Activated effector memory CD4-positive, alpha-beta T cell treated with Interleukin-2 at 50 U/mL for 16 hours (primary cell): ENCODE results near the gene SIM1.

ENCODE experiments used
- DNase-seq: peaks from one replicate; pipeline ENCODE4 v3.0.0-alpha.2; 2020

The SIM1 gene

DNA sequence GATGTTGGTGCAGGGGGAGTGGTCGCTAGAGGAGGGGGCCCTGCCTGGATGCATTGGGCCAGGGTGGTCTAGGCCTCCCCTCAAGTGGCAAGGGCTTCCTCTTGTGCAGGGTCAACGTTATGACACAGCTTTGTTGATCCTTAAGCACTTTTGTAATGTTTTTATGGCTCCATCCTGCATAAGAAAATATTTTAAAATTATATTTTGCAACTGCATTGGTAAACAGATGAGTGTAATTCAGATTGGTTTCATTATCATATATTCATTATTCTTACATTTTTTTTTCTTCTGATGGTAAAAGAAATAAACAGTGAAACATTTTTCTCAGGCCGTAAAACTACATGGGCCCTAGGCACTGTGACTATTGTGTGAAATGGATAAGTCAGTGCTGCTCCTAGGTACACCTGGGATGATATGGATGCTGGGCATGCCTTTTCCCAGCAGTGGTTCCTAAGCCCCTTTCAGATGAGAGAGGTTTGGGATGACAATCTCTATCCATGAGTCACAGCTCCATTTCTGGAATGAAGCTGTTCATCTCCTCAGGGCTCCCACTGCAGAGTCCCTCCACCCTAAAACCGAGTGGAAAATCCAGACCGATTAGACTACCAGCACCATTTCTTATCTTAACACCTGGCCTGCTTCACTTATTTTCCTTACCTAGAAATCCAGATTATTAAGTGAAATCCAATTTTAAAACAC lies 5.8 kb upstream of the SIM1 start:
- DNase-seq = no peak

DNA sequence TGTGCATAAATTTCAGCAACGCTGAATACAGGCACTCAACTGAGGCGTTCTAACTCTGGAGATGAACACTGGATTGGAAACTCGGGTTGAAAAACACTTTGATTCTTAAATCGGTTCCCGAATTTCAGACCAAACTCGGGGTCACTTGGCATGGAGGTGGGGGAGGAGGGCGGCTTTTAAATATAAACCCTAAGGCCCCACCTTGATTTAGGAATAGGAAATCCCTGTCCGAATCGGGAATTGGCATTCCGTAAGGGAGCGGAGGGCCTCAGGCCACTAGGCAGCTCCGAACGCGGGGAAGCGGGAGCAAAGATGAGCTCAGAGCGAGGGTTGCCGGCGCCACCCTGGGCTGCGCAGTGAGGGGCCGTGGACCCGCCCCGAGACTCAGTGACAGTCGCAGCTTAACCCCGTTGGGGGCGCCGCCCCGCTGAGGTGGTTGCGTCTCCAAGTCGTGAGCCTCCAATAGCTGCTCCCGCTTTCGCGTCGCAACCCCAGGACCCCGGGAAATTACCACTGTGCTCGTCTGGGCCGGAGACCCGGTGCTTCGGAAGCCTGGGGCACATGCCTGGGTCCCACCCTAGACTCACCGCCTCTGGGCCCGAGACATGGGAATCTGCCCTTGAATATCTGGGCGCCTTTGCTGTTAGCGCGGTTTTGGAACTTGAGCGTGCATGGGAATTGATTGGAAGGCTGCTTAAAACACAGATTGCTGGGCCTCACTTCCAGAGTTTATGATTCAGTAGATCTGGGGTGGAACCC lies 4.6 kb upstream of the SIM1 start:
- DNase-seq = no peak

GRCh38 chr6:100468016-100468622 lies 3.4 kb upstream of the SIM1 start:
- no peak for DNase-seq

- no peak for DNase-seq
These were observed 2.7 kb upstream of the SIM1 start for GRCh38 chr6:100467129-100468015.

GRCh38 chr6:100466410-100467128 lies 1.8 kb upstream of the SIM1 start:
- no peak for DNase-seq

DNA sequence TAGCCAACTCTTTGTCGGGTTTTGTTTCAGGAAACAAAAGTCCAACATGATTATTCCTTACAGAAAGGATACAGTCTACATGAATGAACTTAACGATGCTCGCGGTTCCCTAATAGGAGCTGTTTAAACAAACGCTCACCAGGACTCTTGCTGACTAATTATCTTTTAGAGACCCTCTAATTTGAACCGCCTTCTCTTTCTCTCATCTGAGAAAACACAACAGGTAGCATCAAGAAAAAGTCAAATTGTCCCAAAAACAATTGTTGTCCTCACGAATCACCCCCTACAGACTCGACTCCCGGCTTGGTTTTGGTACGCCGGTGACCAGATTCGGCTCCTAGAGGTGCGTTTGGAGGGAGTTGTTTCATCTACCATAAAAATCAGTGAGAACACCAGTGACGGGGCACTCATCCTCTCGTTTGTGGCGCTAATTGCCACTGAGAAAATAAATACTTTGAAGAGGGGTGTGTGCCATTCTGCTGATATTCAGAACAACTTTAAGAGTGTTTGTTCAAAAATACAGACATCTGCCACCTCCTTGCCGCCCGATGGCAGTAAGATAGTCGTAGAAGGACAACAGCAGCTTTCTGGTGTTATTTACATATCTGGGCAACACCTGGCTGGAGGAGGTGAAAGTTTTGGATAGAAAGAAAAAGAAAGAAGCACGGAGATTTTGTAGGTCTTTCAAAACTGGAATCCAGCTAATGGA lies 1.1 kb upstream of the SIM1 start:
- no peak for DNase-seq

DNA sequence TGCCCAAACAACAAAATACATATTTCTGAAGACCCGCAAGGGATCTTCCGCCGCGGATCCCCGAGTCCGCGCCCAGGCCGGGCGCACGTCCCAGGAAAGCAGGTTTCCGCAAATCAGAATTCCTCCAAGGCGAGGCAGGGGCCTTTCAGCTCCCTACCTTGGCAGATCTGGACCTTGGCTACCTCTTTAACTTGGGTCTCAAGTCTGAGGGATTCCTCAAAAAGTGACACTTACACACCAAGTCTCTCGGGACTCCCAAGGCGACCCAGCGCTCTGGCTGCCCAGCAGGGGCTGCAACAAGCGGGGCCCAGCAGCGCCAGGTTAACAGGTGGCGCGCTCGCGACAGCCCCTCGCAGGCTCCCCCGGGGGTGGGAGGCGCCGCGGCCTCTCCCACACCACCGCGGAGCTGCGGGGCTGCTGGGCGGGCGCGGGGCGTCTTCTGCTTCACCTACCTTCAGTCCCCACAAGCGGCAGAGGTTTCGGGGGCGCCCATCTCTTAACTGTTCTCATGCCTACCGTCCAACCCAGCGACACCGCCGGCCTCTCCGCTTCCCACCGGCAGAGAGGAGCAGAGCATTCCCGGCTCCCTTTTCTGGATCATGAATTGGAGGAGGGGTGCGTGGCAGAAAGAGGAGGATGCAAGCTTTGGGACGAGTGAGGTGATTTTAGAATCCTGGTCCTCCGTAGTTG lies 414 bp downstream of the SIM1 start:
- no peak for DNase-seq

DNA sequence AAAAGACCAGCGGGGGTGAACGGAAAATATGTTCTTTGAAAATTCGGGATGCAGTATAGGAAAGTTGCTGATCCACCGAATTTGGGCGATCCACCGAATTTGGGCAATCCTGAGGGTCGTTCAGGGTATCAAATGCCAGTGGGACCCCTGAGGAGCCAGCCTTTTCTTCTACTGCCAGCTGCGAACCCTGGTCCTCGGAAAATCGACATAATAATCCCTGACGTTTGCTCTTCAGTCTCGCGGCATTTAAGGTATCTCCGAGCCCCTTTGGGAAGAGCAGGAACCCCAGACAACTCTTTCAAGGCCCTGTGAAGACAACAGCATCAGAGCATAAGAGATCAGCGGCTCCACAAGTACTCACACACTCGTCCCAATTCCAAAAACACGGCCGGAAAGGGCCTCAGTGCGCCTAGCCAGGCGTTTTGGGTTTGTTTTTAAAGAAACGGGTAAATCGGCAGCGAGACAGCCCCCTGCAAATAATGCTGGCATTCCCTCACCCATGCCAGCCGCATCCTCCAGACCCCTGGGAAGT lies 1.0 kb downstream of the SIM1 start:
- no peak for DNase-seq

GRCh38 chr6:100462706-100463629 lies 1.8 kb downstream of the SIM1 start:
- DNase-seq = no peak

GRCh38 chr6:100461917-100462705 lies 2.6 kb downstream of the SIM1 start:
- DNase-seq = no peak

DNA sequence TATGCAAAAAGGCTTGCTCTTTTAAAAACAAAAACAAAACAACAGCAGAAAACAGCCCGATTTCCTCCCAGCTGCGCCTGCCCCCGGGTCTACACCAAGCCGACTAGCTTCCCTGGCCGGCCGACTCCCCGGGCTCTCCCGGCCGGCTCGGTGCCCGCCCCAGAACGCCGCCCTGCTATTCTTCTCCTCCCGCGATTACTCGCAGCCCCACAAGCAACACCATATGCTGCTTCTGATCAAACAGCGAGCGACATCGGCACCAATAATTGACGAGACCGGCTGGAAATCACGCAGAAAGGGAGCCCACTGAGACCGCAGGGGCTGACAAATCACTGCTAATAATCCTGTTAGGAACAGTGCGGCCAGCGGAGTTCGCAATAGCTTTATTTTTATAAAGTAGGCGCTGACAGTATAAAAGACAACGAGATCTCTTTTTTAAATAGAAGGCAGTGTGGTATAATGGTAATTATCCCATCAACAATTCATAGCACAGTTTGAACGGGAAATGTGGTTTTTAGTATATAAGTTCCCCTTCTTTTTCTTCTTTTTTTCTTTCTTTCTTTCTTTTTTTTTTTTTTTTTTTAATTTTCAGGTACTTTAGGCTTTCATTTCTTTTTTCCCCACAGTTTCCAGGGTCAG lies 3.3 kb downstream of the SIM1 start:
- DNase-seq = no peak

GRCh38 chr6:100460650-100461204 lies 4.0 kb downstream of the SIM1 start:
- no peak for DNase-seq

DNA sequence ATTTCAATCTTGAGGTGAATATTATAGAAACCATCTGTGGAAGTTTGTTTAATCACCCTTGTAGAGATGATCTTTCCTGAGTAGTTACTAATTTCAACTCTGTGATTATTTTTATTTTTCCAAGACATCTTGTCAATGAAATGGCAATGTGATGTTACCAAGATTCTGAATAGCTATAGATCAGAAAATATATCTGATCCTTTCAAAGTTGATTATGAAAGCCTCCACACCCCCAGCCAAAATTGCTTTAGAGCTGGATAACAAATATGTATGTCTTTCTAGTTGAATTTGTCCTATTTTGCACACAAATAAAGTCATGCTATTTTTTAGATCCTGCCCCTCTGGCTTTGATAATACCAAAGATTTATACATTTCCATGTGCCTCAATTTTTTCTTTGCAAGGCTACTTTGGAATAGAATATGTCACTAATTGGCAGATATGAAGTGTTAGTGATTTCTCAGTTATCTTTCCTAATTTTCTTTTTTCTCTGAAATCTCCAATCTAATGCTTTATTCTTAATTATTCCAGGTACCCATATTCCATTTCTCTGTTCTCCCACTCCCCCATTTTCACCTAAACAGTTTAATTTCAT lies 5.0 kb downstream of the SIM1 start:
- DNase-seq = no peak

- DNase-seq = no peak
These were observed 5.7 kb downstream of the SIM1 start for GRCh38 chr6:100458841-100459591.

DNA sequence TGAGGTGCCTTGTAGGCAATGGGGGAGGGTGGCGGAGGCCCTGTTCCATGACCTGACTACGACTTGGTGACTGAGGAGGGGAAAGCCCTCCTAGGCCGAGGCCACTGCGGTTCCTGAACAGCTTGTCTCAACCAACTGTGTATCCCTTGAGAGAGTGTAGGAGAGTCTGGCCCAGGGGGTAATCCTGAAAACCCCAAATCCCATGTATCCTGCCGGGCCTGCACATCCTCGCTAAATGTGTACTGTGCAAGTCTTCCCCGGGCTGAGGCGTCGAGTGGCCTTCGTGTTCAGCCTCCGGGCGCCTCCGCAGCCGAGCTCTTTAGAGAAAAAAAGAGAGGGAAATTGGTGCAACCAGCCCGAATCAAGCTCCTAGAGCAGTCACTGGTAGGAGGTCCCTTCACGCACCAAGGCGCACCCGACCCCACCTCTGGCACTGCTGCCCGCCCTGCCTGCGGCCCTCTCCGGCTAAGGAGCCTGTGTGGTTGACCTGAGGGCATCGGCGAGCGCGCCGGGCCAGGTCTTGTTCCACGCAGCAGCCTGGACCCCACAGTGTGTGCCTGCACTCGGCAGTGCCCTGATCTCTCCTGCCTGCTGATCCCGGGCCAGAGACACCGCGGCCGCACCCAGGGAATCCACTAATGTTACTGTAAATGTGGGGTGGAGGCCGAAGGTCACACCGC lies 7.3 kb downstream of the SIM1 start:
- DNase-seq = no peak

GRCh38 chr6:100456908-100457235 lies 7.8 kb downstream of the SIM1 start:
- DNase-seq = no peak
